ENCODE measurements around the gene SETD1B.
"Not testable (repeated sequence)": the region's sequence is repeated elsewhere in the genome, so short reads cannot be mapped to it uniquely, and the experiment has no call there.

Gene SETD1B

GRCh38 chr12:121849665-121850064, 45.9 kb downstream of the SETD1B start:
- TF ChIP-seq, protein P1, sequence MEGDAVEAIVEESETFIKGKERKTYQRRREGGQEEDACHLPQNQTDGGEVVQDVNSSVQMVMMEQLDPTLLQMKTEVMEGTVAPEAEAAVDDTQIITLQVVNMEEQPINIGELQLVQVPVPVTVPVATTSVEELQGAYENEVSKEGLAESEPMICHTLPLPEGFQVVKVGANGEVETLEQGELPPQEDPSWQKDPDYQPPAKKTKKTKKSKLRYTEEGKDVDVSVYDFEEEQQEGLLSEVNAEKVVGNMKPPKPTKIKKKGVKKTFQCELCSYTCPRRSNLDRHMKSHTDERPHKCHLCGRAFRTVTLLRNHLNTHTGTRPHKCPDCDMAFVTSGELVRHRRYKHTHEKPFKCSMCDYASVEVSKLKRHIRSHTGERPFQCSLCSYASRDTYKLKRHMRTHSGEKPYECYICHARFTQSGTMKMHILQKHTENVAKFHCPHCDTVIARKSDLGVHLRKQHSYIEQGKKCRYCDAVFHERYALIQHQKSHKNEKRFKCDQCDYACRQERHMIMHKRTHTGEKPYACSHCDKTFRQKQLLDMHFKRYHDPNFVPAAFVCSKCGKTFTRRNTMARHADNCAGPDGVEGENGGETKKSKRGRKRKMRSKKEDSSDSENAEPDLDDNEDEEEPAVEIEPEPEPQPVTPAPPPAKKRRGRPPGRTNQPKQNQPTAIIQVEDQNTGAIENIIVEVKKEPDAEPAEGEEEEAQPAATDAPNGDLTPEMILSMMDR (IDR thresholded peaks at IDR 0.05): no peak
- no peaks in the 10 kb centered on the region for H3K36me3 ChIP-seq
- peak overlapping the region; percentile 81 for H3K27ac ChIP-seq
- H3K4me1 ChIP-seq (ENCODE audit: control insufficient read depth in 1 of 2, insufficient read depth in 1 of 2, low read depth in 1 of 2, low read length in 1 of 2): peaks cover 21% of the 10 kb centered on the region in 2 experiments
- peak overlapping the region; percentile 19 to 42 for H3K4me3 ChIP-seq (ENCODE audit: low read depth in 1 of 2, low read length in 1 of 2)
- no peaks in the 10 kb centered on the region for H3K9me3 ChIP-seq
- H3K27me3 ChIP-seq: no peaks in the 10 kb centered on the region

GRCh38 chr12:121852392-121852791, 48.6 kb downstream of the SETD1B start:
- not testable (repeated sequence) for H3K9me3 ChIP-seq; H3K27me3 ChIP-seq; H3K36me3 ChIP-seq; H3K27ac ChIP-seq; H3K4me3 ChIP-seq (ENCODE audit: low read depth in 1 of 2, low read length in 1 of 2)
- peaks cover 35 to 45% of the 10 kb centered on the region in 2 experiments for H3K4me1 ChIP-seq (ENCODE audit: control insufficient read depth in 1 of 2, insufficient read depth in 1 of 2, low read depth in 1 of 2, low read length in 1 of 2)

GRCh38 chr12:121857322-121858246, 53.8 kb downstream of the SETD1B start:
- no peaks in the 10 kb centered on the region for H3K9me3 ChIP-seq
- no peaks in the 10 kb centered on the region for H3K36me3 ChIP-seq
- H3K4me3 ChIP-seq (ENCODE audit: low read depth in 1 of 2, low read length in 1 of 2): no peak overlapping the region
- TF ChIP-seq, protein P1 (IDR thresholded peaks at IDR 0.05): no peak
- peaks cover 35 to 49% of the 10 kb centered on the region in 2 experiments for H3K4me1 ChIP-seq (ENCODE audit: control insufficient read depth in 1 of 2, insufficient read depth in 1 of 2, low read depth in 1 of 2, low read length in 1 of 2)
- peak overlapping the region; percentile 57 for H3K27ac ChIP-seq
- H3K27me3 ChIP-seq: no peaks in the 10 kb centered on the region

- Histone ChIP-seq H3K9me3 (no peaks in the 10 kb centered on the region), H3K4me3 (ENCODE audit: low read depth in 1 of 2, low read length in 1 of 2) (no peak overlapping the region), H3K27me3 (no peaks in the 10 kb centered on the region), H3K36me3 (no peaks in the 10 kb centered on the region), H3K27ac (no peak overlapping the region), H3K4me1 (ENCODE audit: control insufficient read depth in 1 of 2, insufficient read depth in 1 of 2, low read depth in 1 of 2, low read length in 1 of 2) (peaks cover 35 to 49% of the 10 kb centered on the region in 2 experiments)
- TF ChIP-seq, protein P1 (IDR thresholded peaks at IDR 0.05): no peak
These were observed 54.5 kb downstream of the SETD1B start for GRCh38 chr12:121858318-121858661.

DNA sequence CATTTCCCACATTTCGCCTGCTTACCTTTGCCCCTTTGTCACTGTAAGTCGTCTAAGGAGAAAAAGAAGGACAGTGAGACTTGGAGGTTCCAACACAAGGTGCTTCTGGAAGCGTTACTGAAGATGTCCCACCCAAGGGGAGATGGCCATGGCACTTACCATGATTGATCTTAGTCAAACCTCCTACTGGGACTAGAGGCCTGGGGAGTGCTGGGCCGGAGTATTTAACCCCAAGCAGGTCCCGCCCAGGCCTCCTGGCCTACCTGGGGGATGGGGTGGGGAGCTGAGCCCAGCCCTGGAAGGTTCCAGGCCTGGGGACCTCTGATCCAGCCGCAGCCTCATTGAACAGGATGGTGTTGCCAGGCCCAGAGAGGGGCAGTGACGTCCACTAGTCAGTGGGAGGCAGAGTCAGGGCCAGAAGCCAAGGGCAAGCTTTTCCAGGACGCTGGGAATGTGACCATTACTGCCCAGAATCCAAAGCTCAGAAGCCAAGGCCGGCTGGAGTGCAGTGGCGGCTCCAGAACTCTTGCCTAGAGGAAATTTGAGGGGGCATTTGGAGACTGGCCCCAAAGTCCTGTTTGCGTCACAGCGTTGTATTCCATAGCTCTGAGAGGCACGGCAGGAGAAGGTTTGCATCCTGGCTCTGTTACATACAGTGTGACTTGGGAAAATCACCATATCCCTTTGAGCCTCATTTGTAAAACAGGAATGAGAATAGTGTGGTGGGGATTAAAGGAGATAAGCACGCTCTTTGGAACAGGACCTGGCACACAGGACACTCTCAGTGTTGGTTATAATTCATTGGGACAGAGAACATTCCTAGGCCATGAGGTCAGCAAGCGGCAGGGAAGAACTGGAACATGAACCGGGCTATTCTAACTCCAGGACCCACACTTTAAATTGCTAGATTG, 55.1 kb downstream of the SETD1B start, which contains the start of gene HPD:
Gene HPD (minus strand): TSS at position 198 of the 911 bp plus-strand sequence. CDS start 36 bp downstream, at position 162.
- TF ChIP-seq, protein P1 (IDR thresholded peaks at IDR 0.05): no peak
- Histone ChIP-seq H3K27me3 (no peaks in the 10 kb centered on the region), H3K36me3 (no peaks in the 10 kb centered on the region), H3K9me3 (no peaks in the 10 kb centered on the region), H3K4me3 (ENCODE audit: low read depth in 1 of 2, low read length in 1 of 2) (no peak within 1 kb of the TSS), H3K27ac (peak within 1 kb of the TSS; percentile 57), H3K4me1 (ENCODE audit: control insufficient read depth in 1 of 2, insufficient read depth in 1 of 2, low read depth in 1 of 2, low read length in 1 of 2) (peaks cover 35 to 49% of the 10 kb centered on the region in 2 experiments)

Data from neutrophil (primary cell).